Activated naive CD4-positive, alpha-beta T cell treated with anti-CD3 and anti-CD28 coated beads, Interleukin-2, amount 10 ng/mL, durations not matched to agents 7 days and 5 days (primary cell): ENCODE data around the gene FSD1.
"Not testable (repeated sequence)": the region's sequence is repeated elsewhere in the genome, so short reads cannot be mapped to it uniquely, and the experiment has no call there.

Experiments used
- CTCF ChIA-PET: fragments of 350-600 bp; sonication (Branson Sonifier 250); formaldehyde crosslinking; loops from one replicate; lab custom pipeline; 2021; ENCODE audit warnings: antibody characterized with exemption; lab: Charles Lee
- DNase-seq: peaks from one replicate; pipeline ENCODE4 v3.0.0-alpha.2; 2020
- H3K27ac Mint-ChIP-seq: one replicate; pipeline ENCODE4 v1.8.0; 2021; ENCODE audit warnings: mild to moderate bottlenecking, moderate library complexity, mixed read lengths
- H3K27me3 Mint-ChIP-seq: one replicate; pipeline ENCODE4 v1.8.0; 2021; ENCODE audit warnings: mild to moderate bottlenecking, mixed read lengths
- H3K36me3 Mint-ChIP-seq: one replicate; pipeline ENCODE4 v1.8.0; 2021; ENCODE audit warnings: mixed read lengths
- H3K4me1 Mint-ChIP-seq: one replicate; pipeline ENCODE4 v1.8.0; 2021; ENCODE audit warnings: mixed read lengths
- H3K4me3 Mint-ChIP-seq: one replicate; pipeline ENCODE4 v1.8.0; 2021; ENCODE audit warnings: mild to moderate bottlenecking, moderate library complexity, mixed read lengths
- H3K9me3 Mint-ChIP-seq: one replicate; pipeline ENCODE4 v1.8.0; 2021; ENCODE audit warnings: mixed read lengths

Gene FSD1

DNA sequence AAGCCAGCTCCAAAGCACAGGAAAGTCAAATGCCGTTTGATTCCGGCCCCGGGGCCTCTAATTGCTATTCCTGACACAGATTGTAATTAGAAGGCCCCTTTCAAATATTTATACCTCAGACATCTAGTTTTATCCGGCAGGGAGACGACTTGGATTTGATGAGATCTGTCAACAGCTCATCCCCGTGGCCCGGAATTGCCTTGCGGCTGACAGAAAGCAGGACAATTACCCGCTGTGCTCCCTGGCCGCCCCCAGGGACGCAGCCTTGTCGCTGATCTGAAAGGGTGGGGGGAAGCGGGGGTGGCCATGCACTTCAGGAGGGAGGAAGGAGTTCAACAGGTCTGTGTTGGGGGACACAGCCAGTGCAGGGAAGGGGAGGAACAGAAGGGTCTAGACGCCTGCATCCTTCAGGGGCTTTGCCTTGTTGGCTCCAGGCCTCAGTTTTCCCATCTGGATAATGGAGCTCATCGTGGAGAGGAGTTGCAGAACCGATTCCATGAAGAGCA lies 27.2 kb upstream of the FSD1 start:
- Mint-ChIP-seq H3K27ac (no peak overlapping the region), H3K27me3 (peaks cover 63% of the 10 kb centered on the region), H3K4me3 (no peak overlapping the region), H3K9me3 (no peaks in the 10 kb centered on the region), H3K36me3 (peaks cover under 1% of the 10 kb centered on the region), H3K4me1 (peaks cover 7% of the 10 kb centered on the region)
- DNase-seq: no peak
- CTCF ChIA-PET: interaction anchor here (0.8 to 1.2 kb wide), 3 partner anchors 9 to 54 kb away, joined by 3 read pairs; no protein-coding TSS in a partner anchor

DNA sequence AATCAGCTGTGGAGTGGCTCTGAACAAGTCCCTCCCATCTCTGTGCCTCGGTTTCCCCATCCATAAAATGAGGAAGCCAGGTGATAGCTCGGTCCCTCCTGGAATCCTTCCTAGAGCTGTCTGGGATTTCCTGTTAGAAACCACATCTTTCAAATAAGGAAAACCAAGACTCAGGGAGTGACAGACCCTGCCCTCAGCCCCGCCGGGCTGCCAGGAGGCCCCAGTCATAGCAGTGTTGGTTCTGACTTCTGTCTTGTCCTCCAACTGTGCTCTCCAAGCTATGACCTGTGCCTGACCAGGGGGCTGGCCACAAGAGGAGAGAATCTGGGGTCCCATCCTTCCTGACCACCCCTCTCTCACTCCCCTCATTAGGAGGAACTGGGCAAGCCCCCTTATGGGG lies 26.4 kb upstream of the FSD1 start:
- Mint-ChIP-seq H3K4me1 (peaks cover 7% of the 10 kb centered on the region), H3K27me3 (peaks cover 68% of the 10 kb centered on the region), H3K27ac (no peak overlapping the region), H3K9me3 (no peaks in the 10 kb centered on the region), H3K36me3 (no peaks in the 10 kb centered on the region), H3K4me3 (no peak overlapping the region)
- CTCF ChIA-PET: interaction anchor here (0.8 to 1.2 kb wide), 2 partner anchors 9 to 53 kb away, joined by 3 read pairs; no protein-coding TSS in a partner anchor
- DNase-seq: no peak

DNA sequence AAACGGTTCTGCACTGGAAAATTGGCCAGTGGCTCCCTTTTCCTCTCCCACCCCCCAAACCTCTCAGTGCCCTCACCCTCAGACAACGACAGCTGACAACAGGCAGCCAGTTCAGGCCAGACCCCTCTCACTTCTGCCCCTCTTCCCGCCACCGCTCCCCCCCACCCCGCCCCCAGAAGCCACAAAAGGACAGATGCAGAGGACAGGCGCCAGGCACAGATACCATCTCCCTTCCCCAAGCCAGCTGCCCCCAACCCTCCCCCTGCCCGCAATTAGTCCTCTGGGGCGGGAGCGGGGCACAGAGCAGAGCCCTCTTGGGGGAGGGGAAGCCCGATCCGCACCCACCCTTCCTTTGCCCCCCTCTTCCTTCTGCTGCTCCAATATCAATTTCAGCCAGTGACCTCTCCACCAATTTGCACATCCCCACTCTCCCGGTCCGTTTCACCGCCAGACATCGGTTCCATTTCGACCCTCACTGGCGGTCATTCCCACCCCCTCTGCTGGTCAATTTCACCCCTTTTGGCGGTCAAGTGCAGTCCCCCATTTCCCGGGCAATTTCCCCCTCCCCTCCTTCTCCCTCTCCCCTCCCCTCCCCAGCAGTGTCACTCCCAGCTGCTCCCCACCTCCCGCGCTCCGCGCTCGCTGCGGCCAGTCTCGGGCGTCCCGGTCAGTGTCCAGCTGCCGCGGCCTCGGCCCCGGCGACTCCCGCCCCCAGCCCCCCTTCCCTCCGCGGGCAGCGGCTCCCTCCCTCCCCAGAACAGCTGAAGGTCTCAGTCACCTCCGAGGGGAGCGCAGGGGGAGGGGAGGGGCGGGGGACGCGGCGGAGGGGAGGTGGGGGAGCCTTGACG lies 25.8 kb upstream of the FSD1 start, which contains the start of gene SHD:
Gene SHD, plus strand, starts transcription at position 848 of the 848 bp plus-strand sequence. CDS start 798 bp downstream, outside the sequence.
- no peak within 1 kb of the TSS for H3K4me3 Mint-ChIP-seq
- no peaks in the 10 kb centered on the region for H3K9me3 Mint-ChIP-seq
- CTCF ChIA-PET: interaction anchor here (1.2 kb wide), 1 partner anchor 10 kb away, joined by 3 read pairs; no protein-coding TSS in a partner anchor
- no peak for DNase-seq
- peaks cover 7% of the 10 kb centered on the region for H3K4me1 Mint-ChIP-seq
- H3K27me3 Mint-ChIP-seq: peaks cover 71% of the 10 kb centered on the region
- H3K27ac Mint-ChIP-seq: no peak within 1 kb of the TSS
- H3K36me3 Mint-ChIP-seq: no peaks in the 10 kb centered on the region

DNA sequence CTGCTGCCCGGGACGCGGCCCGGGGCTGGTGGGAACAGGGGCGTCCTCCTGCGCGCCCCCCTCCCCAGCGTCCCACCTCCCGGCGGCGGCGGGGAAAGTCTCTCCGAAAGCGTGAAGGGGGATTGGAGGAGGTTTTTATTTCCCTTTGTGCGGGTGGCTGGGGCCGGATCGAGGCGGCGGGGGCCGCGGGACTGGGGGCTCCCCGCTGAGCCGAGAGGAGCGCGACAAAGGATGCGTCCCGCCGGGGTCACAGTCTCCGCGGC lies 25.2 kb upstream of the FSD1 start:
- CTCF ChIA-PET: no interaction called here
- Mint-ChIP-seq H3K27me3 (peaks cover 71% of the 10 kb centered on the region), H3K4me3 (no peak overlapping the region), H3K36me3 (no peaks in the 10 kb centered on the region), H3K9me3 (no peaks in the 10 kb centered on the region), H3K27ac (no peak overlapping the region), H3K4me1 (peaks cover 7% of the 10 kb centered on the region)
- no peak for DNase-seq

DNA sequence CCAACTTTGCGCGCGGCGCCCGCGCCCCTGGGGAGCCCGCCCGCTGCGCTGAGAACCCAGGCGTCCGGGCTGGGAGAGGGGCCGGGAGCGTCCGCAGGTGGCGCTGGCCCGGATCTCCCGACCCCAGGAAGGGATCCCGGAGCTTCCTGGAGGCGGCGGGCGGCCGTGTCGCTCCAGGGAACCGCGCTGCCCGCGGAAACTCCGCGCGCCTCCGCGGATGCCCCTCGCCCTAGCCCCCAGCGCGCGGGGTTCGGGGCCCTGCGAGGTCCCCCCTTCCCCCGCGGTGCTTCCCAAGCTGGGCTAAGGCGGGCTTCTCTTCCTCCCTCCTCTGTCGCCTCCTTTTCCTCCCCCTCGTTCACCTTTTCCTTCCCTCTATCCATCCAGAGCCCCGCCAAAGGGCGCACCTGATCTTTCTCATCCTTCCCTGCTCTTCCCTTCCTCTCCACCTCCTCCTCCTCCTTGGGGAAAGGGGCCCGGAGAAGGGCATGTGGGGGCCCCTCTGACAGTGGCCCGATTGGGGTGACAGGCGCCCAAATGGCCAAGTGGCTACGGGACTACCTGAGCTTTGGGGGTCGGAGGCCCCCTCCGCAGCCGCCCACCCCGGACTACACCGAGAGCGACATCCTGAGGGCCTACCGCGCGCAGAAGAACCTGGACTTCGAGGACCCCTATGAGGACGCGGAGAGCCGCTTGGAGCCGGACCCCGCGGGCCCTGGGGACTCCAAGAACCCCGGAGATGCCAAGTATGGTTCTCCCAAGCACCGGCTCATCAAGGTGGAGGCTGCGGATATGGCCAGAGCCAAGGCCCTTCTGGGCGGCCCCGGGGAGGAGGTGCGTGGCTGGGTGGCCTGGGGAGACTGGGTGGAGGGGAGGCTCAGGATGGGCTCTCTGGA lies 24.6 kb upstream of the FSD1 start:
- Mint-ChIP-seq H3K4me1 (peaks cover 9% of the 10 kb centered on the region), H3K4me3 (no peak overlapping the region), H3K27me3 (peaks cover 75% of the 10 kb centered on the region), H3K36me3 (no peaks in the 10 kb centered on the region), H3K9me3 (no peaks in the 10 kb centered on the region), H3K27ac (no peak overlapping the region)
- no peak for DNase-seq
- CTCF ChIA-PET: interaction anchor here (2.0 kb wide), 1 partner anchor 73 kb away, joined by 4 read pairs; no protein-coding TSS in a partner anchor

DNA sequence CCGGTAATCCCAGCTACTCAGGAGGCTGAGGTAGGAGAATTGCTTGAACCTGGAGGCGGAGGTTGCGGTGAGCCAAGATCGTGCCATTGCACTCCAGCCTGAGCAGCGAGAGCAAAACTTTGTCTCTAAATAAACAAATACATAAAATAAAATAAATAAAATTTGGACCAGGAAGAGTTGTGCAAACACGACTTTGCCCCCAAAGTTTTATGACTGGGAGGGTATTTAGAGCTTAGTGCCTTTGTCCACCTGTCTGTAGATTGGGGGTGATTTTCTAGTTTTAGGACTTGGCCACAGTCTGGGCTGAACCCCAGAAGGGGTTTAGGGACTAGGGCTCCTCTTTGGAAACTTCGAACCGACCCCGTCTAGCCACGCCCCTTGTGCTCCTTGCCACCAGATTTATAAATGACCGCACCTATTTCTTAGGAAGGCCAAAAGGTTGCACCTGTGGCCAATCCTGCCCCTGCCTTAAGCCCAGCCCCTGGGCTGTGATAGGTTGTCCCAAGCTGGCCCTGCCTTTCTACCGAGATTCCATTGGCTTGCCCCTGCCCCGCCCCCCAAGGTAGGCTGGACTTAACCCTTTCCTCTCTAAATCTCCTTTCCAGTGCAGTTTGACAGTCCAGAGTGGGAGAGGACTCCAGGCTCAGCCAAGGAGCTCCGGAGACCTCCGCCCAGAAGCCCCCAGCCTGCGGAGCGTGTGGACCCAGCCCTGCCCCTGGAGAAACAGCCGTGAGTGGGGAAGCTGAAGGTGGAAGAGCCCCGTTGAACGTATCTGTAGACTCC lies 20.0 kb upstream of the FSD1 start:
- Mint-ChIP-seq H3K9me3 (no peaks in the 10 kb centered on the region), H3K36me3 (no peaks in the 10 kb centered on the region), H3K27ac (no peak overlapping the region), H3K27me3 (peaks cover 45% of the 10 kb centered on the region), H3K4me1 (peaks cover 11% of the 10 kb centered on the region), H3K4me3 (no peak overlapping the region)
- no peak for DNase-seq
- CTCF ChIA-PET: no interaction called here

DNA sequence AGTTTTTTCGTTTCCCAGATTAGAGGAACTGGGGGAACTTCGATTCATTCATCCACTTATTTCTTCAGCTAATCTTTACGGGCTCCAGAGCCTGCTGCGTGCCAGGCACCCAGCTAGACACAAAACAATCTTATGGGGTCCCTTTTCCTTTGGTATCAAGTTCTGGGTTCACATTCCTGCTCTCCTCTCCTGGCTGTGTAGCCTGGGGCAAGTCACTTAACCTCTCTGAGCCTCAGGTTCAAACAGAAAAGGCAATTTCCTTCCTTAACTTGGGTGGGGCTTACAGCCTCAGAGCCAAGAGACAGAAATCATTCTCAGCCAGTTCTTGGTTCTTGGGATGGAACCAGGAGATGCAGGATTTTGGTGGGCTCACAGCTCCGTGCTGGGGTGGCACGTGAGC lies 19.4 kb upstream of the FSD1 start:
- Mint-ChIP-seq H3K9me3 (no peaks in the 10 kb centered on the region), H3K4me1 (peaks cover 8% of the 10 kb centered on the region), H3K36me3 (no peaks in the 10 kb centered on the region), H3K27me3 (peaks cover 39% of the 10 kb centered on the region), H3K27ac (no peak overlapping the region), H3K4me3 (no peak overlapping the region)
- CTCF ChIA-PET: no interaction called here
- no peak for DNase-seq

DNA sequence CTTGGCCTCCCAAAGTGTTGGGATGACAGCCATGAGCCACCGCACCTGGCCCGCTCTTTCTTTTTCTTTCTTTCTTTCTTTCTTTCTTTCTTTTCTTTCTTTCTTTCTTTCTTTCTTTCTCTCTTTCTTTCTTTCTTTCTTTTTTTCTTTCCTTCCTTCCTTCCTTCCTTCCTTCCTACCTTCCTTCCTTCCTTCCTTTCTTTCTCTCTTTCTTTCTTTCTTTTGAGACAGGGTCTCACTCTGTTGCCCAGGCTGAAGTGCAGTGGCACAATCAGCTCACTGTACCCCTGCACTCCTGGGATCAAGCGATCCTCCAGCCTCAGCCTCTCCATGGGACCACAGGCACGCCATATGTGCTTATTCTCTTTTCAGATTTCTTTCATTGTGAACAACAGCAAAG lies 18.3 kb upstream of the FSD1 start:
- H3K27ac Mint-ChIP-seq, H3K4me1 Mint-ChIP-seq, H3K4me3 Mint-ChIP-seq, H3K9me3 Mint-ChIP-seq, H3K36me3 Mint-ChIP-seq, CTCF ChIA-PET, DNase-seq: not testable (repeated sequence)
- peaks cover 27% of the 10 kb centered on the region for H3K27me3 Mint-ChIP-seq

DNA sequence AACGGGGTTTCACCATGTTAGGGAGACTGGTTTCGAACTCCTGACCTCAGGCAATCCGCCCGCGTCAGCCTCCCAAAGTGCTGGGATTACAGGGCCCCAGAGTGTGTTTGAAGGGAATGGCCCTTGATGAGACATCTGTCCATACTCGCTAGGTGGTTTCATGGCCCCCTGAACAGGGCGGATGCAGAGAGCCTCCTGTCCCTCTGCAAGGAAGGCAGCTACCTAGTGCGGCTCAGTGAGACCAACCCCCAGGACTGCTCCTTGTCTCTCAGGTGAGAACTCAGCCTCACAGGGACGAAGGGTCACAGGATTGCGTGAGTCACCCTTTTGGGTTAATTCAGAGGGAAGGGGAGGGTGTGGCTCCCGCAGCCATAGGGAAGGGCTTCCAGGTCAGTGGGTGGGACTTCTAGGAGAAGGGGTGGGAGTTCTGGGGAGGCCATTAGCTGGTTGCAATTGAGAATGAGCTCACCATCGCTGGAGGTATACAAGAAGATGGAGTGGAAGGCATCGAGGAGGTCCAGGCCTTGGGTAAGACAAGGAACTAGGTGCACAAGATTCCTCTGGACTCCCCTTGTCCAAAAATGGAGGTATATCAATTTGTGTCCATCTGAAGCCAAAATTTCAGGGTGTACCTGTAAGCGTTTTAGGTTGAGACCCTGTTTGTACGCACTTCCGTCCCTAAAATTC lies 16.2 kb upstream of the FSD1 start:
- no peak overlapping the region for H3K27ac Mint-ChIP-seq
- no peak for DNase-seq
- CTCF ChIA-PET: no interaction called here
- H3K4me1 Mint-ChIP-seq: peaks cover 6% of the 10 kb centered on the region
- H3K36me3 Mint-ChIP-seq: no peaks in the 10 kb centered on the region
- H3K27me3 Mint-ChIP-seq: peaks cover 9% of the 10 kb centered on the region
- H3K9me3 Mint-ChIP-seq: no peaks in the 10 kb centered on the region
- H3K4me3 Mint-ChIP-seq: no peak overlapping the region

DNA sequence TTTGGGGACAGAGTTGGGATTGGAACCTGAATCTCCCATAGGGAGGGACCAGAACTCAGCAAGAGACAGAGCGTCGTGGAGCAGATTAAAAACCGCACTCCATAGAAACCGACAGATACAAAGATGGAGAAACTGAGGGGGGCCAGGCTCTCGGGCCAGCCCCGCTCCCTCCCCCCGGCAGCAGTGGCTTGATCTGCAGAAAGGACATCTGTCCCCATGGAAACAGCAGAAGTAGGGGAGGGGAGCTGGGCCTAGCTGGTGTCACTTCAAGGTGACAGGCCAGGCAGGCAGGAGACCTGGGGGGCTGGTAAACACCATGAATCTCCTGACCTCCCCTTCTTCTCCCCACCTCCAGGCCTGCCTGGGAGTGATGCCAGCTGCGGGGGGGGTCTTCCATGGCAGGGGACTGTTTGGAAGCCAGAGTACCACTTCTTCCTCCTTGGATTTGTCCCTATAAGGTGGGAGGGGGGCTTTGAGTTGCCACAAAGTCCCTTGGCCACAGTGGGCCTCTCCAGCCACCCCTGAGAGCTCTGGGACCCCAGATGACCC lies 13.1 kb upstream of the FSD1 start:
- CTCF ChIA-PET: no interaction called here
- Mint-ChIP-seq H3K4me1 (peaks cover 2% of the 10 kb centered on the region), H3K27me3 (no peaks in the 10 kb centered on the region), H3K4me3 (no peak overlapping the region), H3K36me3 (peaks cover 6% of the 10 kb centered on the region), H3K27ac (no peak overlapping the region), H3K9me3 (no peaks in the 10 kb centered on the region)
- no peak for DNase-seq

DNA sequence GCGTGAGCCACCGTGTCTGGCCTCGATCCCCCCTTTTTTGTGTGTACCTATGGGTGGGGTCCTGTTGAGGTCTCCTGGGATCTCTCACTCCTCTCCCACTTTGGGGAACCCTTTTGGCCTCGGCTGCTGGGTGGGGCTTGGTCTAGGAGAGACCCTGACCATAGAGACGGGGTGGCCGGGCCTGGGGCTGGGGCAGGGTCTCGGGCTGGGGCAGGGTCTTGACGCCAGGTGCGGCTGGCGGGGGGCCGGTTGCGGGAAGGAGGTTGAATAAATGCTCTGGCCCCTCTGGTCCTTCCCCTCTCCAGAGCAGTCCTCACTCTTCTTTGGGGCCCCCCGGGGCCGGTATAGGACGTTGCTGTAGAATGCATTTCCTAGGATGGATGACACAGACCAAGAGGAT lies 11.9 kb upstream of the FSD1 start:
- H3K9me3 Mint-ChIP-seq: no peaks in the 10 kb centered on the region
- H3K4me1 Mint-ChIP-seq: peaks cover 2% of the 10 kb centered on the region
- H3K4me3 Mint-ChIP-seq: no peak overlapping the region
- H3K36me3 Mint-ChIP-seq: peaks cover 6% of the 10 kb centered on the region
- CTCF ChIA-PET: no interaction called here
- no peaks in the 10 kb centered on the region for H3K27me3 Mint-ChIP-seq
- no peak for DNase-seq
- H3K27ac Mint-ChIP-seq: no peak overlapping the region

DNA sequence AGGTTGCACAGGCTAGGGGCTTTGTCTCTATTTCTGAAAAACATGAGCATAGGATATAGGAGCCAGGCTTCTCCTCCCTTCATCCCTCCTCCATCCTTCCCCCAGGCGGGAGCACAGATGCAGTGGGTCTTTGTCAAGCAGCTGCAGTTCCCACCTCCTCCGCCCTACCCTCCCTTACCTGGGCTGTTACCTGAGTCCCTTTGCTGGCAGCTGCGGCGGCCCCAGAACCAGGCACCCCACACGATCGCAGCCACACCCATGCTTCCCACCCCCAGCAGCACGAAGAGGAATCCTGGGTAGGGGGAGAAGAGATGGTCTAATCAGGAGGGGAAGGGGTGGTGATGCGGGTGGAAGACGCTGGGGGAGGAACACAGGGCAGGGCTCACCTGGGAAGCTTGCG lies 10.0 kb upstream of the FSD1 start:
- Mint-ChIP-seq H3K27ac (no peak overlapping the region), H3K27me3 (no peaks in the 10 kb centered on the region), H3K36me3 (peaks cover 9% of the 10 kb centered on the region), H3K4me1 (peaks cover 12% of the 10 kb centered on the region), H3K4me3 (no peak overlapping the region), H3K9me3 (no peaks in the 10 kb centered on the region)
- CTCF ChIA-PET: interaction anchor here (1.1 kb wide), 1 partner anchor 58 kb away, joined by 3 read pairs; no protein-coding TSS in a partner anchor
- DNase-seq: no peak
